Suprapubic skin (tissue), 4 donors: ENCODE data around the gene LTBP2.

Experiments
- POLR2A ChIP-seq, 2 donors: fragments of 450-650 bp; IDR thresholded peaks; one replicate each; pipeline ENCODE4 v1.6.1; 2017; ENCODE audit warnings: antibody characterized with exemption in 2 of 2, mild to moderate bottlenecking in 2 of 2, moderate library complexity in 2 of 2
- POLR2AphosphoS5 ChIP-seq, 3 donors: sonication (generic); formaldehyde crosslinking; IDR thresholded peaks; one replicate each; pipeline ENCODE4 v1.6.1; 2017; ENCODE audit warnings: antibody characterized with exemption in 3 of 3
- TF ChIP-seq, protein P1 (sequence below), 2 donors: fragments of 200-600 bp in 1 of 2; fragments of 450-650 bp in 1 of 2; sonication (generic) in 1 of 2; IDR thresholded peaks; one replicate each; pipeline ENCODE4 v1.5.1; 2016 to 2019; ENCODE audit warnings: antibody characterized with exemption in 2 of 2, mild to moderate bottlenecking in 1 of 2, moderate library complexity in 1 of 2

DNA sequence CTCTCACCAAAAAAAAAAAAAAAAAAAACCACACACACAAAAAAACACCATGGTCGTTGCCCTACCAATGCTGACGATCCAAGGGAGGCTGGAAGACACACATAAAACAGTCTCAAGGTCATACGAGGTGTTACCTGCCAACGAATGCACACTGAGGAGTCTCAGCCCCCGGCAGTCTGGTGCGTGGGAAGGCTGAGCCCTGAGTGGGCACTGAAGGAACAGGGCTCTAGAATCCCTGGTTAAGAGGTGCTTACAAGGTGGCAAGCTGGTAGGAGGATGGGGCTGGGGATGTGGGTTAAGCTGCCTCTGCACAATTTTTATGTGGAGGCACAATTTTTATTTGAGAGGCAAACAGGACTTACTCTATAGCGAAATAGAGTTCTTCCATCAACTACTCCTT is 7.9 kb downstream of the LTBP2 start:
- TF ChIP-seq POLR2A (IDR thresholded peaks at IDR 0.05), result no peak
- TF ChIP-seq, protein P1, sequence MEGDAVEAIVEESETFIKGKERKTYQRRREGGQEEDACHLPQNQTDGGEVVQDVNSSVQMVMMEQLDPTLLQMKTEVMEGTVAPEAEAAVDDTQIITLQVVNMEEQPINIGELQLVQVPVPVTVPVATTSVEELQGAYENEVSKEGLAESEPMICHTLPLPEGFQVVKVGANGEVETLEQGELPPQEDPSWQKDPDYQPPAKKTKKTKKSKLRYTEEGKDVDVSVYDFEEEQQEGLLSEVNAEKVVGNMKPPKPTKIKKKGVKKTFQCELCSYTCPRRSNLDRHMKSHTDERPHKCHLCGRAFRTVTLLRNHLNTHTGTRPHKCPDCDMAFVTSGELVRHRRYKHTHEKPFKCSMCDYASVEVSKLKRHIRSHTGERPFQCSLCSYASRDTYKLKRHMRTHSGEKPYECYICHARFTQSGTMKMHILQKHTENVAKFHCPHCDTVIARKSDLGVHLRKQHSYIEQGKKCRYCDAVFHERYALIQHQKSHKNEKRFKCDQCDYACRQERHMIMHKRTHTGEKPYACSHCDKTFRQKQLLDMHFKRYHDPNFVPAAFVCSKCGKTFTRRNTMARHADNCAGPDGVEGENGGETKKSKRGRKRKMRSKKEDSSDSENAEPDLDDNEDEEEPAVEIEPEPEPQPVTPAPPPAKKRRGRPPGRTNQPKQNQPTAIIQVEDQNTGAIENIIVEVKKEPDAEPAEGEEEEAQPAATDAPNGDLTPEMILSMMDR (IDR thresholded peaks at IDR 0.05), result no peak
- no peak for TF ChIP-seq POLR2AphosphoS5 (IDR thresholded peaks at IDR 0.05)
